Activated CD8-positive, alpha-beta T cell treated with anti-CD3 and anti-CD28 coated beads, Interleukin-2, amount 10 ng/mL, durations not matched to agents 7 days and 5 days (primary cell): ENCODE measurements around the gene TMEM255A. TPM values are rescaled to one million over a fixed set of nuclear protein-coding genes. Genes with fewer than 3 reads are reported as not detected.
A peak's percentile ranks its signal among the peaks of the same experiment; 100 is the strongest.
"Not testable (repeated sequence)": the region's sequence is repeated elsewhere in the genome, so short reads cannot be mapped to it uniquely, and the experiment has no call there.

ENCODE experiments used
- ATAC-seq: fragments of 150-1000 bp; cut with Tn5 transposase; one replicate; pipeline ENCODE4 v1.10.0; 2021; ENCODE audit warnings: moderate library complexity
- CTCF ChIA-PET: fragments of 350-600 bp; sonication (Branson Sonifier 250); formaldehyde crosslinking; loops from one replicate; lab custom pipeline; 2021; ENCODE audit warnings: antibody characterized with exemption; lab: Charles Lee
- POLR2A ChIA-PET: fragments of 350-600 bp; sonication (Branson Sonifier 250); formaldehyde crosslinking; loops from one replicate; lab custom pipeline; 2021; ENCODE audit warnings: antibody characterized with exemption; lab: Charles Lee
- DNase-seq: peaks from one replicate; pipeline ENCODE4 v3.0.0-alpha.2; 2020
- H3K27ac Mint-ChIP-seq: one replicate; pipeline ENCODE4 v1.8.0; 2021; ENCODE audit warnings: mild to moderate bottlenecking, mixed read lengths
- H3K27me3 Mint-ChIP-seq: one replicate; pipeline ENCODE4 v1.8.0; 2021; ENCODE audit warnings: low read depth, mixed read lengths
- H3K36me3 Mint-ChIP-seq: one replicate; pipeline ENCODE4 v1.8.0; 2021; ENCODE audit warnings: low read depth, mixed read lengths
- H3K4me1 Mint-ChIP-seq: one replicate; pipeline ENCODE4 v1.8.0; 2021; ENCODE audit warnings: low read depth, mixed read lengths
- H3K4me3 Mint-ChIP-seq: one replicate; pipeline ENCODE4 v1.8.0; 2021; ENCODE audit warnings: mild to moderate bottlenecking, mixed read lengths
- H3K9me3 Mint-ChIP-seq: one replicate; pipeline ENCODE4 v1.8.0; 2022; ENCODE audit warnings: mixed read lengths; ENCODE audit not compliant: insufficient read depth
- total RNA-seq, 2 experiments: library from RNA; stranded (reverse); gene quantifications; one replicate each; pipeline ENCODE4 v1.2.3, GENCODE V29; 2021

TMEM255A gene
- not detected for total RNA-seq

GRCh38 chrX:120310861-120311726, at the start of gene TMEM255A:
Gene TMEM255A, minus strand, starts transcription at chrX:120311461. Its CDS starts 152 bp downstream, at chrX:120311309.
- no peaks in the 10 kb centered on the region for H3K36me3 Mint-ChIP-seq
- H3K27ac Mint-ChIP-seq = no peak within 1 kb of the TSS
- H3K27me3 Mint-ChIP-seq = peaks cover 62% of the 10 kb centered on the region
- peak; percentile 12 for ATAC-seq
- CTCF ChIA-PET = interaction anchor here (0.9 kb wide), 1 partner anchor 147 kb away, joined by 3 read pairs; no protein-coding TSS in a partner anchor
- DNase-seq = no peak
- POLR2A ChIA-PET = no interaction called here
- H3K4me1 Mint-ChIP-seq = peaks cover 40% of the 10 kb centered on the region
- H3K9me3 Mint-ChIP-seq = no peaks in the 10 kb centered on the region
- H3K4me3 Mint-ChIP-seq = peak within 1 kb of the TSS; percentile 69

- ATAC-seq (no peak), DNase-seq (no peak)
- H3K9me3 Mint-ChIP-seq = no peaks in the 10 kb centered on the region
- H3K27me3 Mint-ChIP-seq = no peaks in the 10 kb centered on the region
- ChIA-PET POLR2A (no interaction called here), CTCF (no interaction called here)
- H3K4me3 Mint-ChIP-seq = no peak overlapping the region
- H3K4me1 Mint-ChIP-seq = no peaks in the 10 kb centered on the region
- no peak overlapping the region for H3K27ac Mint-ChIP-seq
- no peaks in the 10 kb centered on the region for H3K36me3 Mint-ChIP-seq
Observed at GRCh38 chrX:120358737-120359456, 47.6 kb upstream of the TMEM255A start.

- CTCF ChIA-PET = no interaction called here
- H3K27me3 Mint-ChIP-seq = peaks cover 5% of the 10 kb centered on the region
- POLR2A ChIA-PET = no interaction called here
- no peaks in the 10 kb centered on the region for H3K36me3 Mint-ChIP-seq
- H3K9me3 Mint-ChIP-seq = no peaks in the 10 kb centered on the region
- DNase-seq = no peak
- H3K4me3 Mint-ChIP-seq = no peak overlapping the region
- no peak overlapping the region for H3K27ac Mint-ChIP-seq
- ATAC-seq = no peak
- no peaks in the 10 kb centered on the region for H3K4me1 Mint-ChIP-seq
Observed at GRCh38 chrX:120357186-120357585, 45.9 kb upstream of the TMEM255A start.

GRCh38 chrX:120356084-120356483, 44.8 kb upstream of the TMEM255A start:
- no peak for ATAC-seq
- no peak overlapping the region for H3K4me3 Mint-ChIP-seq
- POLR2A ChIA-PET = no interaction called here
- no peaks in the 10 kb centered on the region for H3K36me3 Mint-ChIP-seq
- DNase-seq = no peak
- H3K9me3 Mint-ChIP-seq = no peaks in the 10 kb centered on the region
- CTCF ChIA-PET = no interaction called here
- no peaks in the 10 kb centered on the region for H3K4me1 Mint-ChIP-seq
- peaks cover 5% of the 10 kb centered on the region for H3K27me3 Mint-ChIP-seq
- no peak overlapping the region for H3K27ac Mint-ChIP-seq

- H3K4me1 Mint-ChIP-seq = no peaks in the 10 kb centered on the region
- no peak overlapping the region for H3K27ac Mint-ChIP-seq
- no peak for DNase-seq
- POLR2A ChIA-PET = no interaction called here
- no peak overlapping the region for H3K4me3 Mint-ChIP-seq
- no peaks in the 10 kb centered on the region for H3K36me3 Mint-ChIP-seq
- CTCF ChIA-PET = no interaction called here
- ATAC-seq = no peak
- peaks cover 5% of the 10 kb centered on the region for H3K27me3 Mint-ChIP-seq
- H3K9me3 Mint-ChIP-seq = no peaks in the 10 kb centered on the region
Observed at GRCh38 chrX:120350450-120351138, 39.3 kb upstream of the TMEM255A start.

GRCh38 chrX:120344566-120344965, 33.3 kb upstream of the TMEM255A start:
- ATAC-seq, H3K4me3 Mint-ChIP-seq, H3K36me3 Mint-ChIP-seq, CTCF ChIA-PET, POLR2A ChIA-PET, H3K9me3 Mint-ChIP-seq, H3K27ac Mint-ChIP-seq, H3K27me3 Mint-ChIP-seq, H3K4me1 Mint-ChIP-seq: not testable (repeated sequence)
- DNase-seq = peak; percentile 24

GRCh38 chrX:120336899-120337298, 25.6 kb upstream of the TMEM255A start:
- no peak for DNase-seq
- POLR2A ChIA-PET = no interaction called here
- no peak overlapping the region for H3K4me3 Mint-ChIP-seq
- H3K27me3 Mint-ChIP-seq = no peaks in the 10 kb centered on the region
- H3K36me3 Mint-ChIP-seq = no peaks in the 10 kb centered on the region
- CTCF ChIA-PET = no interaction called here
- H3K9me3 Mint-ChIP-seq = peaks cover 4% of the 10 kb centered on the region
- no peaks in the 10 kb centered on the region for H3K4me1 Mint-ChIP-seq
- ATAC-seq = no peak
- no peak overlapping the region for H3K27ac Mint-ChIP-seq

- Mint-ChIP-seq H3K27me3 (no peaks in the 10 kb centered on the region), H3K4me1 (no peaks in the 10 kb centered on the region), H3K27ac (no peak overlapping the region), H3K4me3 (no peak overlapping the region), H3K36me3 (no peaks in the 10 kb centered on the region), H3K9me3 (peaks cover 4% of the 10 kb centered on the region)
- ChIA-PET CTCF (no interaction called here), POLR2A (no interaction called here)
- ATAC-seq (no peak), DNase-seq (no peak)
Observed at GRCh38 chrX:120335289-120335688, 24.0 kb upstream of the TMEM255A start.

- Mint-ChIP-seq H3K4me3 (no peak overlapping the region), H3K27ac (no peak overlapping the region), H3K36me3 (no peaks in the 10 kb centered on the region), H3K9me3 (peaks cover 4% of the 10 kb centered on the region), H3K4me1 (no peaks in the 10 kb centered on the region), H3K27me3 (no peaks in the 10 kb centered on the region)
- CTCF ChIA-PET = no interaction called here
- DNase-seq (no peak), ATAC-seq (no peak)
- POLR2A ChIA-PET = no interaction called here
Observed at GRCh38 chrX:120334603-120335002, 23.3 kb upstream of the TMEM255A start.

GRCh38 chrX:120334151-120334550, 22.9 kb upstream of the TMEM255A start:
- no peaks in the 10 kb centered on the region for H3K36me3 Mint-ChIP-seq
- no peak for DNase-seq
- no peaks in the 10 kb centered on the region for H3K27me3 Mint-ChIP-seq
- H3K4me1 Mint-ChIP-seq = no peaks in the 10 kb centered on the region
- peaks cover 4% of the 10 kb centered on the region for H3K9me3 Mint-ChIP-seq
- no peak overlapping the region for H3K4me3 Mint-ChIP-seq
- ChIA-PET POLR2A (no interaction called here), CTCF (no interaction called here)
- no peak for ATAC-seq
- H3K27ac Mint-ChIP-seq = no peak overlapping the region

- ChIA-PET CTCF (no interaction called here), POLR2A (no interaction called here)
- Mint-ChIP-seq H3K27me3 (peaks cover 3% of the 10 kb centered on the region), H3K9me3 (no peaks in the 10 kb centered on the region), H3K27ac (no peak overlapping the region), H3K36me3 (no peaks in the 10 kb centered on the region), H3K4me1 (no peaks in the 10 kb centered on the region), H3K4me3 (no peak overlapping the region)
- ATAC-seq (no peak), DNase-seq (no peak)
Observed at GRCh38 chrX:120332394-120332793, 21.1 kb upstream of the TMEM255A start.

- CTCF ChIA-PET = no interaction called here
- Mint-ChIP-seq H3K4me3 (no peak overlapping the region), H3K4me1 (no peaks in the 10 kb centered on the region)
Observed at GRCh38 chrX:120331116-120331515, 19.9 kb upstream of the TMEM255A start.

More at GRCh38 chrX:120331116-120331515, 19.9 kb upstream of the TMEM255A start:
- DNase-seq = no peak
- Mint-ChIP-seq H3K36me3 (no peaks in the 10 kb centered on the region), H3K27ac (no peak overlapping the region), H3K27me3 (peaks cover 7% of the 10 kb centered on the region), H3K9me3 (no peaks in the 10 kb centered on the region)
- ATAC-seq = no peak
- POLR2A ChIA-PET = no interaction called here
